Hindlimb muscle (tissue), 1 donor: ENCODE data around the gene FOXO3B. TPM values are rescaled to one million over a fixed set of nuclear protein-coding genes. Genes with fewer than 3 reads are reported as not detected.
"Not testable (repeated sequence)": the region's sequence is repeated elsewhere in the genome, so short reads cannot be mapped to it uniquely, and the experiment has no call there.

Experiments
- DNase-seq: peaks from one replicate; pipeline ENCODE4 v3.0.0-alpha.2; 2013
- polyA plus RNA-seq: library from polyadenylated mRNA; unstranded; fragments of 120-200 nt; gene quantifications from one replicate; pipeline ENCODE4 v1.2.1, GENCODE V29; 2013; ENCODE audit not compliant: insufficient read length

FOXO3B gene
- 4.9 TPM for polyA plus RNA-seq

DNA sequence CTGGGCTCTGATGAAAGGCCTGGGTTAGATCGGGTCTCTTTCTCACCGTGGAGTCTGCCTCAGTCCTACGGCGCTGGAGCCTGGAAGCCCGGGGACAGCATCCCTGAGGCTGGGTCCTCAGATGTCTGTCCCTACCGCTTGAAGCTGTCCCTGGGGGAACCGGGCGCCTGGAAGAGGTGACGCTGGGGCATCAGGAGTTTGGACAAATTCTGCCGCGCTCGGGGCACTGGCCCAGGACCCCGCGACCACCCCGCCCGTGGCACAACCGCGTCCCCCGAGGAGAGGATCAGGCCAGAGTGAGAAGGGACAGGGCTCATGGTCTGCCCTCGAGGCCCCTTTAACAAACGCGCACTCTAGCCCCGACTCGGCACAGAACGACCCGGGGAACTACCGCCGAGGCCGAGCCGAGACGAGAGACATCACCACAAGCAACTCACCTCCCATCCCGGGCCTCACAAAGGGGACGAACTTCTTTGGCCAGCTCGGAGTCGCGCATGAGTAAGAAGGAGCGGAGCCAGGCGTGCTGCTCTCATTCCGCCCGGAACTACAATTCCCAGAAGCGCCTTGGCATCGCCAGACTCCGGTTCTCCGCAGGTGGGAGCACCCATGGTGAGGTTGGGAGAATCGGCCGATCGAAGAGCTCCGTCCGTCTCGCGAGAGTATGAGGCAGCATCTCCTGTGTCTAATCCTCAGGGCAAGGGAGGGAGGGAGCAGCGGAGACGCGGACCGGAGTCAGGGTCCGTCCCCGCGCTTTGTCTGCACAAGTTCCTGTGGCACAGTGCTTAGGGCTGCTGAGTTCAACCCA, at the start of gene FOXO3B:
TSS of gene FOXO3B (minus strand) at position 548 of the 805 bp plus-strand sequence. CDS start 663 bp downstream, outside the sequence.
- peak; percentile 78 for DNase-seq

DNA sequence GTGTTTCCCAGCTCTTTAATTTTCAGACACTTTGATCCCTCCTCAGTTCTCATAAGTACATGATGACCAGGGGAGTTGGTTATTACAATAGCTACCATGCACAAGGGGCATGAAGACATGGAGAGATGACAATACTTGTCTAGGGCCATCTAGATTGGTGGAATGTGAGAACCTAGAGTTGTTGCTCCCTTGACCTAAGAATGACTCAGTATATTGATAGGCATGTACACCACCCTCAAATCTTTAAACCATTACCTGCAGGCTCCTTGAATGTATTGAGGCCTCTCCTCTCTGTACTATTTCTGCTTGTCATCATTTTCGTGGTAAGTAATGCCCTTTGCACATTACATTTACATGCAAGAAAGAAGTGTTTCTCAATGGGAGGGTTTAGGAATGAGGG, 41.4 kb upstream of the FOXO3B start:
- not testable (repeated sequence) for DNase-seq

DNA sequence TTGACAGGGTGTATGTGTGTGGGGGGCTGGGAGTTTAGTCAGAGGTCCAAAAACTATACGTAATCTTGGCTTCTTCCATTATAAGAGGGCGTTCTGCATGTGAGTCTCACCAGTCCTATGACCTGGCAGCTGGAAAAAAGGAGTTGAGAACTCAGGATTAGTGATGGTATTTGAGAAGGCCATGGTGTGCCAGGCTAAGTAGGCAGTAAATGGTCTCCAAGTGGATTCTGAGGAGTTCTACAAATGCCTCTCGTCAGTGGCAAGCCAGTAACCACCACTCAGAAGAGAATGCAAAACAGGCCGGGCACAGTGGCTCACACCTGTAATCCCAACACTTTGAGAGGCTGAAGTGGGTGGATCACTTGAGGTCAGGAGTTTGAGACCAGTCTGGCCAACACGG, 40.5 kb upstream of the FOXO3B start:
- DNase-seq, result not testable (repeated sequence)

DNA sequence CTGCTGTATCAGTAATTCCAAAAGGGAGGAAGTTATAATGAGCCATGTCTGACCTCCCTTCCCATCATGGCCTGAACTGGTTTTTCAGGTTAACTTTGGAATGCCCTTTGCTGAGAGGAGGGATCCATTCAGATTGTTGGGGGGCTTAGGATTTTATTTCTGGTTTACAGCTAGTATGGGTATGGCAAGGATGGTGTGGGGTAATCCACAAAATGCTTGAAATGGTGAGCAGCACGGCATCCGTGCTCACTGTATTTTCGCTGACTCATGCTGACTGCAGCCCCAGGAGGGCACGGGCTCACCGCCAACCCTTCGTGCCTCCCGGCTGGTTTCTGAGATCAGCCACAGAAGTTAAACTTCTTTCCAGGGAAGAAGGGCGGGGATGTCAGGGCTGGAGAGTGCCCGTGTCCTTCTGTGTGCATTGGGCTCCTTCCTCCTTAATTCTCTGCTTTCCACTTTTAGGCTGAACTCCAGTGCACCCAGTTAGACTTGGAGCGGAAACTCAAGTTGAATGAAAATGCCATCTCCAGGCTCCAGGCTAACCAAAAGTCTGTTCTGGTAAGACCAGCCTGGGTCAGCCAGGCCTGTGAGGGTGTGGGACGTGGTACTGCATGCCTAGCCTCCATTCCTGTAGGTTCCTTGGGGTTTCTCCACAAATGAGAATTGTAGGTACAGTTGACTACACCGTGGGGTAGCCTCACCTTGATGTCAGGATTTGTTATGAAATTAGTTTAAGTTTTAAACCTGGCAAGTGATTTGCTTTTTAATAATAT, 39.8 kb upstream of the FOXO3B start:
- not testable (repeated sequence) for DNase-seq

DNA sequence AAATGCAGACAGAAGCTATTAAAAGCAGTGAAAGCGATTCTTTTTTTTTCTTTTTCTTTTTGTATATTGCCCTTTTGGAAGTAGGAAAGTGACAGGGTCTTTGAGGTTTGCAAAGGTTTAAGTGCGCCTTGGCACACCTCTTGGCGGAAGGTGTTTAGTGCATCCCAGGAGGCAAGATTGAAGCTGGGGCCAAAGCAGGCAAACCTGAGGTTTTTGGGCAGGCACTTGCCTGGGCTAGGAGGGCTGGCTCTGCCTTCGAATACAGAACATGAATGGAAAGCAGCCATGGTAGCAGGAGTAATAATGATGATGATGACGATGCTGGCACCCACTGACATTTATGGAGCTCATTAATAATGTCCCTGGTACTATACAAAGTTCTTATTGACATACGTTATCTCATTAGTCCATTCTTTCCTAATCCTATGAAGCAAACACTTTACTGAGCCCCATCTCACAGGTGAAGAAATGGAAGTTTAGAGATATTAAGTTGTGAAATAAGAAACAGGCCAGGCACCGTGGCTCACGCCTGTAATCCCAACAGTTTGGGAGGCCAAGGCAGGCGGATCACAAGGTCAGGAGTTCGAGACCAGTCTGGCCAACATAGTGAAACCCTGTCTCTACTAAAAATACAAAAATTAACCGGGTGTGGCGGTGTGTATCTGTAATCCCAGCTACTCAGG, 37.5 kb upstream of the FOXO3B start:
- DNase-seq, result not testable (repeated sequence)

DNA sequence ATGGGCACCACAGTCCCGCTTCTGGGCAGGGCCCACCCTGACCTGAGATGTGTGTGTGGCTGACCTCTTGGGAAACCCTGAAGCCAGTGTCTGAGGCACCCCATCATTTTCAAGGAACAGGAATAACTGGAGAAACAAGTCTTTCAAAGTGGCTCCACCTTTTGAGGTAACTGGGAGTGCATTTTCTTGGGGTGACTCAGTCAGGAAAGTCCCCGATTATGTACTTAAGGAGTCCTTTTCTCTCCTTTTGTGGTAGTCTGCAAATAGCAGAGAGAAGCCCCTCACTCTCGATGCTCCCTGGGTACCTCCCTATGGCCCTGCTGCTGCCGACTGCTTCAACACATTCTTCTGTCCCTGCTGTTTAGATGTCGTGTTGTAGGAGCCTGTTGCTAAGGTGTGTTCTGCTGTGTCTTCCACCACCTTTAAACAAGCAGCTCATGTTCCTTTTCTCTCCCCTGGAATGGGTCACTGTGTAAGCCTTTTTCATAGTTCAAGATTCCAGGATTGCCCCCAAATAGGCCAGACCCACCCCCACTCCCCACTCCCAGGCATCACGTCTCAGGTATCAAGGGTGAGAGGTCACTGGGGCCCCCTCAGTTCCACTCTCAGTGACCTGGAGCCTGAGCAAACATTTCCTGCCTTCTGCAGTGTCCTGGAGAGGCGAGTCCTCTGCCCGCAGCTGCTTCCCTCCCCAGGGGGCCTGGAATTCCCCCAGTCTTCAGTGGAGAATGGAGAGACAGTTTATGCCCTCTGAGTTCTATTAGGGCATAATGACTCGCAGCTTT, 36.7 kb upstream of the FOXO3B start:
- DNase-seq, result not testable (repeated sequence)

DNA sequence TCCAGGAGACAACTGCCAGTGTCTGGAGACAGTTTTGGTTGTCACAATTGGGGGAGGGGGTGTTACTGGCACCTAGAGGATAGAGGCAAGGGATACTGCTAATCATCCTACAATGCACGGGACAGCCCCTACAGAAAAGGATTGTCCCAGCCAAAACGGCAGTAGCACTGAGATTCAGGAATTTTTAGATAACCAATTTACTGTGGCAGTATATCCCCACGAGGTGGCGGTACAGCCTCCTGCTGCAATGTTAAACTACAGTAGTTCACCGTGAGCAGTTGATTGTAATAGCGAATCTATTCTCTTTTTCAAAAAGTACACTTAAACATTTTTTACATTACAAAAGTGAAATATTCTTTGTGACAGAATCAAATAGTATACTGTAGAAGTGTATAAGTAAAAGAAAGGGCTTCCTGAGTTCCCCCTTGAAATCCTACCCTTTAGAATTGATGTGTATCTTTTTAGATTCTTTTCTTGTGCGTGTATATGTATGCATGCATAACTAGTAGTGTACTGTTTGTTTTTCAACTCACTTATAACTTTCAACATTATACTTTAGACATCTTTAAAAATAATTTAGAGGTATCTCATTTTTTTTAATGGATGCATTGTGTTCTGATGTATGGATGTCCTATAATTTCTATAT, 30.4 kb upstream of the FOXO3B start:
- DNase-seq, result peak; percentile 54

DNA sequence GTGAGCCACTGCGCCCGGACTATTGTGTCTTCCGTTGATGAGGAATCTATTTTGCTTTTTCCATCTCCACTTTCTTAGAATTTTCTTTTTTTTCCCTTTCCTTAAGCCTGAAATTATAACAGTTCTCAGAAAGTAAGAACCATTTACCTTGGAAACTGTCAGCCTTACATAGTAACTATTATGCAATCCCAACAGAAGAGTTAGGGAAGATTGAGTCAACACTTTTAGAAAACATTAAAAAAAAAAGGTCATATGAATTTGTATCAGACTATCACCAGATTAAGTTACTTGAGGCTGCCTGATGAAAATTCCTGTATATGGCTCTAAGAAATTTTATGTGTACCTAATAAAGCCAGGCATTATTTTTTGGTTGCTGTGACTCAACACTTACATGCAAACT, 26.1 kb upstream of the FOXO3B start:
- not testable (repeated sequence) for DNase-seq

DNA sequence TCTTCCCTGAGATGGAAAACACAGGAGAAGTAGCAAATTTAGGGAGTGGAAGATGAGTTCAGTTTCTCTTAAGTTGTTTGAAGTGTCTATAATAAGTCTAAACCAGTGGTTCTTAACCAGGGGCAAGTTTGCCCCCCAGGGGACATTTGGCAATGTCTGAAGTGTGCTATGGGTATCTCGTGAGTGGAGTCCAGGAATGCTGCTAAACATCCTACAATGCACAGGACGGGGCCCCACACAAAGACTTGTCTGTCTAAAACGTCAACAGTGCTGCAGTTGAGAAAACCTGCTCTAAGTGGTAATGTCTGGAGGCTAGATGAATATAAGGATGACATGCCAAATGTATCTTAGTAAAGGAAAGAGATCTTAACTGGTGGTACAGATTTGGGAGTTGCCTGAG, 23.8 kb upstream of the FOXO3B start:
- not testable (repeated sequence) for DNase-seq

DNA sequence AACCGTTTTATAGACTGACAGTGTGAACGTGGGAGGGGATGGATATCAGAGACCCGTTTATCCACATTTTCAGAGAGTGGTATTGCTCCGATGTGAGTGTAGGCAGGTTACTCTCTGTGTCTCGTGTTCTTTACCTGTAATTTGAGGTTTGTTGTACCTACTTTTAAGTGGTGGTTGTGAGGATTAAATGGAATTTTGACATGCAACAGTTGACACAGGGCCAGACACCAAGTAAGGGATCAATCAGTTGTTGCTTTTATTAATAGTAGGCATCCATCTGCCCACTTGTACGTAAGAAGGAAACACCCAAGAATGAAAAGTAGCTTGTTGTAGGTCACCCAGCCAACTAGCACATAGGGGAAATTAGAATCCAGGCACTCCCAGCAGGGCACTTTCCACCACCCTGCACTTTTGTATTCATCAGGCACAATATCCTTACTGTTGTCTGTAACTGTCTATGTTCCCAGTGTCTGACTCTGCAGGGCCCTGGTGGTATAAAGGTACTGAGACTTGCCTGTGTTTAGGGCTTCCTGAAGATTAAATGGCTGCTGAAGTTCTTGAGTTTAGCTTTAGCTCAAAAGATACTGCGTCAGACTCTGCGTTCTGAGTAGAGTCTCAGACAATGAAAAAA, 16.5 kb upstream of the FOXO3B start:
- not testable (repeated sequence) for DNase-seq

DNA sequence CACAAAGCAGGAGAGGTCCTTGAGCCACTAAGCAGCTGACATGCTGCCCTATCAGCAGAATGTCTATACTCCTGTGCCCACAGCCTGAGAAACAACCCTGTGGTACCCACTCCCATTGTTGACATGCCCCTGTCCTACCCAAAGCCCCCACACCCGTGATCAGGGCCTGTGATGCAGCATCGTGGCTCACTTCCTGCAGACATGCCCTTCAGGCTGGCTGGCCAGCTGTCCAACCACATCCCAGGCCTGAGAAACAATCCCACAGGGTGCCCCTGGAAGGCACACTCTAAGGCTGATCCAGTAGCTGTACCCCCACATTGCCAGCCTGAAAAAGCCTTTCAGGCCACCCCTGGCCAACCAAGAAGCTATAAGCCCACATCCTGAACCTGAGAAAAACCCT, 13.0 kb upstream of the FOXO3B start:
- DNase-seq, result not testable (repeated sequence)

DNA sequence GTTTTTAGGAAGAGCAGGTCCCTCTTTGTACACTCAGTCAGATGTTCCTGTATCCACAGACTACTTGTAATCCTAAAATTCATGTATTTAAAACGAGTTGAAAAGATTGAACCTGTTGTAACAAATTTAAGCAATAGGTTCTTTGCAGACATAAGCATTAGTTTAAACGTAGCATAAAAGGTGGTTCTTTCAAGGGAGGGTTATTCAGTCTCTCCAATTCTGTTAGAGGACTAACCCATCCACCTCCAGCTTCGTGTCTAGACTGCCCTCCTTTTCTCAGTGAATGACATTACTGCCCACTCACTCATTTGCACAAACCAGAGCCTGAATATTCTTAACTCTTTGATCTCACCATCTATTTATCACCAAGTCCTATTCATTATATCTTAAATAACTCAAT, 554 bp upstream of the FOXO3B start:
- DNase-seq, result not testable (repeated sequence)

DNA sequence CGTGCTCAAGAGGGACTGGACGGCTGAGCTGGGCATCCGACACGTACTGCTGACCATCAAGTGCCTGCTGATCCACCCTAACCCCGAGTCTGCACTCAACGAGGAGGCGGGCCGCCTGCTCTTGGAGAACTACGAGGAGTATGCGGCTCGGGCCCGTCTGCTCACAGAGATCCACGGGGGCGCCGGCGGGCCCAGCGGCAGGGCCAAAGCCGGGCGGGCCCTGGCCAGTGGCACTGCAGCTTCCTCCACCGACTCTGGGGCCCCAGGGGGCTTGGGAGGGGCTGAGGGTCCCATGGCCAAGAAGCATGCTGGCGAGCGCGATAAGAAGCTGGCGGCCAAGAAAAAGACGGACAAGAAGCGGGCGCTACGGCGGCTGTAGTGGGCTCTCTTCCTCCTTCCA, 4.7 kb downstream of the FOXO3B start:
- not testable (repeated sequence) for DNase-seq

DNA sequence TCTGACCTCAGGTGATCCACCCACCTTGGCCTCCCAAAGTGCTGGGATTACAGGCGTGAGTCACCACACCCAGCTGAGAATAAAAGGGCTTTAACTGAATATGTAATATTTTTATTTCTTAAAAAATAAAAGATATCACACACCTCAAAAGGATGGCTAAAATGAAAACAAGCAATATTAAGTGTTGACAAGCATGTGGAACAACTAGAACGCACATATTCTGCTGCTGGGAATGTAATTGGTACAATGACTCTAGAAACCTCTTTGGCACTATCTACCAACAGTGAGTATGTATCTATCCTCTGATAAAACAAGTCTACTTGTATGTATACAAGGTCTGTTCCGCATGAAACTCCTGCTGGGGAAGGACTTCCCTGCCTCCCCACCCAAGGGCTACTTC, 5.2 kb downstream of the FOXO3B start:
- not testable (repeated sequence) for DNase-seq

DNA sequence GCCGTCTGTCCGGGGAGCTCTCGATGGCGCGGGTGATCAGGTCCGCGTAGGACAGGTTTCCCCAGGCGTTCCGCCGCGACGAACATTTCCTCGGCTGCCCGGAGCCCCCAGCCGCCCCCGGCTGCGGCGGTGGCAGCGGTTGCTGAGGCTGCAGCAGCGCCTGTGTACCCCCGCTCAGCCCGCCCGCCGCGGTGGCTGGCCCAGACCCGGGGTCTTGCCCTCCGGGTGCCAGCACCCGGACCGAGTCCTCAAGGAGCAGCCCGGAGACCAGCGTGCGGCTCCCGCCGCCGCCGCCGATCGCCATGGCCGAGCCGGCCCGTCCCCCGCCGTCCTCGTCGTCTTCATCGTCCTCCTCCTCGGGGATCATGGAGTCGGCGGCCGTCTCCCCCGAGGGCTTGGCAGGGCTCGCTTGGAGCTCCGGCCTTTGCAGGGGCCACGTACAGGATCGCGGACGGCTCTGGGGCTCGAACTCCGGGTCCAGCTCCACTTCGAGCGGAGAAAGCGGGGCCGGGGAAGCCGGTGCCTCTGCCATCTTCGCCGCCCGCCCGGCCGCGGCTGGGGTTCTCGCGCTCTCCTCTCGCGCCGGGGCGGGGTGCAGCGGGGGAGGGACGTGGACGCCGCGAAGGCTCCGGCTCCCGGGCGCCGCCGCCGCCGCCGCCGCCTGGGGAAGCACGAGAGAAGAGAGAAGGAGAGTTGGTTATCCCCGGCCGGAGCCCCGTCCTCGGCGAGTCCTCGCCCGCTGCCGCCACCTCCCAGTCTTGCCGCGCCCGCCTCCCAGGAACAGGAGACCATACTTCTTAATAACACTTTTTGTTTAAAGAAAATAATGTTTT, 9.5 kb downstream of the FOXO3B start:
- not testable (repeated sequence) for DNase-seq

DNA sequence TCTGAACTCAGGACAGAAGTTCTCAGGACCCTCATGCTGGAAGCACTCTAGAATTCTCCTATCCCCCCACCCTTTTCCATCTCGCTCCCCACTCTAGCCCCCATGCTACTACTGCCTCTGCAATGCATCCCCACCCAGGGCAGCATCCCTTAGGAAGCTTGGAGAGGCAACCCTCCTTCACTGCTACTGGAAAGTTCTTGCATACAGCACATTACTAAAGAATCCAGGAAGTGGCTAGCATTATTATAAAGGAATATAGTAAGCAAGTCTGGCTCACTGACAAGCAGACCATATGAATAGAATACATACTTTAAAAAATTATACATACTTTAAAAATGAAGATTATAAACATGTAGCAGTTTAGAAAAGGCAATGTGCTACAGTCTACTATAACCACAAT, 13.5 kb downstream of the FOXO3B start:
- not testable (repeated sequence) for DNase-seq

DNA sequence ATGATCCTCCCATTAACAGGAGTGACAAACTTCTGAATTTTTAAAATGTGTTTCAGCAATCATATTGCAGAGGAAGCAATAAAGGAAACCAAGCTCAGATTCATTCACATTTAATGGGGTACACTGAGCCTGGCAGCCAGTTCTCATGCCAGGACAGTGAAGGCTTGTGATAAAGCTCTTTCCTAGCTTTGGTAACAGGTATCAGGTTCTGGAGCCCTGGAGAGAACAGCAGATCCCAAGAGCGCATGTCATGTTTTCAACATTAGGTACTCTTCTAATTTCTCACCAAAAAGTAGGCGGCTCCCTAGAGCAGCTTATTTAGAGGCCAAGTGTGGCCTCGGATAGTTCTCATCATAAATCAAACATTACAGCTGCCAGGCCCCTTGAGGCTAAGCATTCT, 14.6 kb downstream of the FOXO3B start:
- not testable (repeated sequence) for DNase-seq

DNA sequence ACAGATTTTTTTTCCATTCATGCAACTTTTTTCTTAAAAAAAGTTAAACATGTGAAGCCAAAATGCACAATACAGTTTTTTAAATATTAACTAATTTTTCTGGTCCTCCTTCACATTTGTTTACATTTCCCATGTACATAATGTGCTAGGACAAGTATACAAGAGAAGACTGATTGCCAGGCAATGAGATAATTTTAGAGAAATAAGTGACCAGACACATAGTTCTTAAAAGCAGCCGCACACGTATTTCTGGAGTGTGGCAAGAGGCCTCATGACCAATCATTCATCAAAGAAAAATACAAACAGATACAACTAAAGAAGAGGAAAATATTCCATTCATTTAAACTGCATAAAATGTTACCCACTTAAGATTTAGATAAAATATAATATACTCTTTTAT, 15.8 kb downstream of the FOXO3B start:
- not testable (repeated sequence) for DNase-seq

DNA sequence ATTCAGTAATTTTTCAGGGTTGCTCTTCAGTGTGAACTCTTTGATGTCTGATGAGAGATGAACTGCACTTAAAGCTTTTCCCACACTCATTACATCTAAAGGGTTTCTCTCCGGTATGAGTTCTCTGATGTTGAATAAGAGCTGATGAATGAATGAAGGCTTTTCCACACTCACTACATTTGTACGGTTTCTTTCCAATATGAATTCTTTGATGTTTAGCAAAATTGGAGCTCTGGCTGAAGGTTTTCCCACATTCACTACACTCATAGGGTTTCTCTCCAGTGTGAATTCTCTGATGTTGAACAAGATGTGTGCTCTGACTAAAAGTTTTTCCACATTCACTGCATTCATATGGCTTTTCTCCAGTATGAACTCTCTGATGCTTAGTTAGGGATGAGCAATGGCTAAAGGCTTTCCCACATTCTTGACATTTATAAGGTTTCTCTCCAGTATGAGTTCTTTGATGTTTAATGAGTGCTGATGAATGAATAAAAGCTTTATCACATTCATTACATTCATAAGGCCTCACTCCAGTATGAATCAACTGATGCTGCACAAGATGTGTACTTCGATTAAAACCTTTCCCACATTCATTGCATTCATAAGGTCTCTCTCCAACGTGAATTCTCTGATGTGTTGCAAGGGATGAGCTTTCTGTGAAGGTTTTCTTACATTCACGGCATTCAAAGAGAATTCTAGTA, 20.0 kb downstream of the FOXO3B start:
- not testable (repeated sequence) for DNase-seq
